Stimulated activated CD4-positive, alpha-beta T cell treated with anti-CD3 and anti-CD28 coated beads, Interleukin-4, amount 100 ng/mL, for 4 hours (primary cell): ENCODE results near the gene CDH9.
"Not testable (repeated sequence)": the region's sequence is repeated elsewhere in the genome, so short reads cannot be mapped to it uniquely, and the experiment has no call there.

Experiments
- DNase-seq, 2 experiments: peaks; one replicate each; pipeline ENCODE4 v3.0.0-alpha.2; 2020

CDH9 gene

DNA sequence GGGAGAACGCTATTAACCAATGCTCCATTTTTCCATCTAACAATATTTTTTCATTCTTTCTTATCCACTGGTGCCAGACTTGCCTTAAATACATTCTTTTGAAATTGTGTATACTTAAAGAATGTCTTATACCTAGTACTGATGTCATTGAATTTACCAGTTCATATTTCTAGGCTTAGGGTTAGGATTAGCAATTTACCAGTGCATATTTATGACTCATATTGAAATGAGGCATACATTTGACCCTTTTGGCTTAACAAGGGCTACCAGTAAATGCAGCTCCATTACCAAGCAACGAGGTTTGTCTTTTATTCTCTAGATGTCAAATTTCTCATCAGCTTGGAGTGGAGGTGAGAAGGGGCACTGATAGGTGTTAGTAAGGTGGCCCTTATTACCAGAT lies 89.5 kb downstream of the CDH9 start:
- no peak for DNase-seq

DNA sequence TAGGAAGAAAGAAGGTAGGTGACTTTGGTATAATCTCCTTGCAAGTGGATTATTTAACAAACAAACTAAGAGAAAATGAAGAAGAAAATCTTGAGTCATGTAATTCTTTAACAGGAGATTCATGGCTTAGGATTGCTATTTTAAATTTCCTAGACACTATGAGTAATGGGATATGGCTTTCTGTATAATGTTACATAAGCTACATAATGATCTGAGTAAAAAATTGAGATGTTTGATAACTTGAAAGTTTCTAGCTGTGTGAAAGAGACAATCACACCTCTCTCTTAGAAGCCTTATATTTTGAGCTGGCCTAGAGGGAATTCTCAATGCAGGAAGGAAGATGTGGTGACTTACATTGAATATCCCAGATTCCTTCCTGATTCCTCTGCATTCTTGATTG lies 92.5 kb downstream of the CDH9 start:
- DNase-seq = no peak

DNA sequence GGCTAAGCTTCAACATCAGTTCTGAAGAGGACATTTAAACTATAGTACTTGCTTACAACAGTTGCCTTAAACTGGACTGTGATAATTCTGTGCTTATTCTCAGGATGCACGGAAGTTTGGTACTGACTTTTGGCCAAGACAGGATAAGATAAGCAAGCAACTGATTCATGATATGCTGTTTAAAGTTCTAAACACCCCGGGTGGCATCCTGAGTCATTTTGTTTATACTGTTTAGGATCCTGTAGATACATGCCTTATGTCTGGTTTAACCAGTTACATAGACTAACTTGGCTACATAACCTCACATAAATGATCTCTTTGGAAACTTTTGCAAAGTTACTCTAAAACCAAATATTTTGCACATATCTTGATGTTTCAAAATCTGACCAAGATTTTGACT lies 95.9 kb downstream of the CDH9 start:
- DNase-seq = no peak

DNA sequence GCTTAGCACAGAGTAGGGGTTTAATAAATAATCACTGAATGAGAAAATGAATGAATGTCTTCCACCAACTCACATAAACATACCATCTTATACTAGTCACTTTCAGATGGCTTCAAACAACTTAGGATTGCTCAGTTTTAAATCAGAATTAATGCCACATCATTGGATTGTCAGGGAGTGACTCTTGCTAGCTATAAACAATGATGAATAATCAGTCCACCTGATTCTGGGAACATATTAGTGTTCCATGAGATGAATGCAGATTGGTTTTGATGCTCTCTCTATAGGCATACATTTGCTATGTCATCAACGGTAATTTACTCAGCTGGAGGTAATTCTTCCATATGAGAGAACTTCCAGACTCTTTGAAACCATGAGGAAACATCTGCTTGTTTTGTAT lies 97.4 kb downstream of the CDH9 start:
- DNase-seq = no peak

DNA sequence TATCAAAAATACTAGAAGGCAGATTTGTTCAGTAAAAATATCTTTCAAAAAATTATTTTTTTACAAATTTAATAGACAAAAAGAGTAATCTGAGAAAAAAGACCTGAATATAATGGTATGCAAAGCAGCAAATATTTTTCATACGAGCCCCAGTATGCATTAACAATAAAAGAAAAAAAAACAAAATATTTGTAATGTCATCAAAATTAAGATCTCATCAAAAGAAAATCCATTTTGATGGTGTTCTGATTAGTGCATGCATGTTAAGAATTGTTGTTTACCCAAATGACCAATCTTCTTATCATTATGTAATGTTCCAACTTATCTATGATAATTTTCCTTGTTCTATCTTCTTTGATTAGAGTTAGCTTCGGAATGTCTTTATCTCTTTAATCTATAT lies 106.1 kb downstream of the CDH9 start:
- no peak for DNase-seq

DNA sequence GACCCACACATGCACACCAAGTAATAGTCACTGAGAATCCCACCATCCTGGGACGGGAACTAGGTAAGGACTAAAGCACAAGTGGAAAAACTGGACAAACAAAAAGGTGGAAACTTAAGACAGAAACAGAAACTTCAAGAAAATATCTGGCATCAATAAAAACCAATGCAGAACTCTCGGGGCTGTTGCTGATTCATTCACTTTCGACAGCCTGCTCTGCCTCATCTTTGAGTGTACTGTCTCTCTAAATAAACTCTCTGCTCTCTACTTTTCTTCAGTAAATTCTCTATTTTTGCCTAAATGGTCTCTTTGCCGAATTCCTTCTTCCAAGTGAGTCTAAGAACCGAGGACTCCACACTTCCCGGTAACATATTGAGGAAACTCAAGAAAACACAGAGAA lies 116.9 kb downstream of the CDH9 start:
- no peak for DNase-seq

DNA sequence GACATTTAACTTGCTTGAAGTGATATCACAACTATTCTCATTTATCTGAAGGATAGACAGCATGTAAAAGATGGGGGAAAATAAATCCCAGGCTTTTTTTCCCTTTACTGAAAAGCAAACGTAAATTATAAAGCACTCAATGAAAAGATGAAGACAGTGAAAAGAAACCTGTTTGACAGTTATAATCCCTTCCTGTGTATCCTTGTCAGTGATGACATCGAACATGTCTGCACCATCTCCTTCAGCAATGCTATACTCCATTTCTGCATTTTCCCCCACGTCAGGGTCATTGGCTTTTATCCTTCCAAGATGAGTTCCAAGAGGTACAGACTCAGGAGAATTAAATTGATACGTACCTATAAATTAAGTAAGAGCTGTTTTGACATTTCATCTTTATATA lies 134.9 kb downstream of the CDH9 start:
- no peak for DNase-seq

DNA sequence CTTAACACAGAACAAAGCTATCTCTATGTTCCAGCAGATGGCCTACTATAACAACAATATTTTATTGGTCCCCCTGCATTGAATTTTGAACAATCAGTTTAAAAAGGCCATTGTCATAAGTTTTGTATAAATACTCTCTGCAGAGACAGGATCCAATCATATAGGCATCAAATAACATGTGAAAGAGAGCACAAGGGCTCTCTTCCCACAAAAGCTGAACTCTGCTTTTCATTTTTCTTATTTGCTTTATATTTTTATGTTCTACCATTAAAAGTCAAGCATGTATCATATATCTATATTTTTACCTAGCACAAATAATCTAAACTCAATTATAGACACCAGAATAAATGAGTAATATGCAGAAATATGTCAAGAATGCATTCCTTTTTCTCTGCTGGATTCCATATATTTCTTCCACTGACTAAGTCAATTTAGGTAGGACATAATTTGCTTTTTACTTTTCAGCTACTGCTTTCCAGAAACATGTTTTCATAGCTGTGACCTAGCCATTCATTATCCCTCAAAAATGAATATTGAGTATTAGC lies 143.6 kb downstream of the CDH9 start:
- DNase-seq = no peak

DNA sequence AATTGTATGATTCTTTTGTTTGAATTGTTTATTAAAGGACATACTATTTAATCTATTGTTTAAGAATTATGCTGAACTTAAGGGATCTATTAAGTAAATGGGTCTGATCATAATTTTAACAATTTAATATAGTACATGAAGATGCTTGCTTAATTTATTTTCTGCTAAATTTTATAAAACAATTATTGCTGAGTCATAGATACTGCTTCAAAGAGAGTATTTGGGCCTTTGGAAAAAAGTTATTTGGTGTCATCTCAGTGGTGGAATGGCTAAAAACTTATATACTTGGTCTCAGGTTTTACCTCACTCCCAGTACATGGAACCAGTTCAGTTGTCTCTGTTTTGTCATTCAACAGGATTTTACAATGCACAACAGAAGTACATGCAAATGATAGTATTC lies 145.3 kb downstream of the CDH9 start:
- DNase-seq = no peak

DNA sequence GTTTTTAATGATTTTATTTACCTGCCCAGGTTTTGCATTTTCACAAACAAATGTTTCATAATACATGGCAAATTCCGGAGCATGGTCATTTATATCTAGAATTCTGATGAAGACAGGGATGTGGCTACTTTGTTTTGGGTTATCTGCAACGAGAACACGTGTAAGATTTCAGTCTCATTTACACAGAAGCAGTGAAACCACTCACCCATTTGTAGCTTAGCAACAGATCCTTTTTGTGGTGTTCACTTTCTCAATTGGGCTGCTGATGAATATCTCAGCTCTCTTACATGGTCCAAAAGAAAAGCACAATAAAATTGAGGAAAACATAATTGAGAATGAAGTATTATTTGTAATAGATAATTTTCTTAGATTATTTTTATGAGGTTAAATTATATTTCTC lies 148.6 kb downstream of the CDH9 start:
- no peak for DNase-seq

DNA sequence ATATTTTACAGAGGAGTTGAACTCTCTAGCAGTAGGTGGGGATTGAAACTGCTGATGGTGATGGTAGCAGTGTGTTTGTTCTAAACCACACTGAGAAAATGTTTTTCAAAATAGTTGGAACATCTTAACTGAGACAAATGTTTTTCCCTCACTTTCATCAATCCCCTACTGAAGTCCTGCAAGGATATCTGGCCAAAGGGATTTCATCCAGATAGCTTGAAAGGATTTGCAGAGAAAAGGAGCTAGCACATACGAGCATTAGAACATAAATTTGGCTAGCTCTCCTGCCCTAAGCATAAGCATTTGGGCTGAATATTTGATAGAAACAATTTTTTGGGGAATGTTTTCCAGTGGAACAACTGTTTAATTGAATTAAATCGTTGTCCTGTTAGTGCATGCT lies 153.9 kb downstream of the CDH9 start:
- no peak for DNase-seq

DNA sequence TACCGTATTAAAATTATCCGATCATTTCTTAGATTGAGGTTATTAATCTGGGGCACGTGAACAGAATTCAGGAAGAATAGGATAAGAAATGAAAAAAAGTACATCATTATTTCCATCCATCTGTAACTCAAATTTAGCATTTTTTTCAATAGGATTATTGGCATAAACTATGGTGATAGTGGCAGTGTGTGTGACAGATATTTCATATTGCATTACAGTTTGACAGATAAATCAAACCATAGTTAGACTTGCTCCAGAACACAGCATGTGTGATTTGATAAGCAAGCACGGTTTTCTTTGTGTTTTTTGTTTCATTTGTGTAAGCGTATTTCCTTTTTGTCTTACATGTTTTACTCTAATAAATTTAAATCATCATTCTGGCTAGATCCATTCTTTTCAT lies 155.0 kb downstream of the CDH9 start:
- no peak for DNase-seq

DNA sequence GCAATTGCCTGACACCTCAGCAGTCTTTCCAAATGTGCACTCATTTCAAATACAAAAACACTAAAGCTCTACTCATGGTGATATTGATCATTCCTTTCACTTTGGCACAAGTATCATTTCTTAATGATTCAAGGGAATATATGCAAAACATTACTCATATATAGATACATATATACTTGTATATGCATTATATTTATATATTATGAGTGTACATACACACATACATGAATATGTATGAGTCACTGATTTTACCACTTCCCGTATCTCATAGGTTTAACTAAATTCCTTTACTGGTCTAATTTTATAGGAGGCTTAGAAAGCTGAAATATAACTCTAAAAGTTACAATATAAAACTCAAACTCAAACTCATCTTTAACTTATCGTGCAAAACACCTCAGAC lies 156.5 kb downstream of the CDH9 start:
- no peak for DNase-seq

DNA sequence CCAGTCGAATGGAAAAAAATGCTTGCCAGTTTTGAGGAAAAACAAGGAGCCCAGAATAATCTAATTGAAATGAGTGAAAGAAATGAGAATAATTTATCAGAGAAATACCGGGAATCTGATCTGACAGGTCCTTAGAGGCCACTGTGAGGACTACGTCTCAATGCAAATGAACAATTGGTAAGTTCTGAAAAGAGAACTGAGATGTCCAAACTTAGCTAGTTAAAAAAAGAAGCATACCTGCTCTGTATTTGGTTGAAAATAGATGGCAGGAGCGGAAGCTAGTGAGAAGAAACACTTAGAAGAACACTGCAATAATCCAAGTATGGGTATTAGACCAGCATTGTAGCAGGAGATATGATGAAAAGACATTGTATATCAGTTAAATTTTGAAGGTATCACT lies 161.2 kb downstream of the CDH9 start:
- DNase-seq = no peak

DNA sequence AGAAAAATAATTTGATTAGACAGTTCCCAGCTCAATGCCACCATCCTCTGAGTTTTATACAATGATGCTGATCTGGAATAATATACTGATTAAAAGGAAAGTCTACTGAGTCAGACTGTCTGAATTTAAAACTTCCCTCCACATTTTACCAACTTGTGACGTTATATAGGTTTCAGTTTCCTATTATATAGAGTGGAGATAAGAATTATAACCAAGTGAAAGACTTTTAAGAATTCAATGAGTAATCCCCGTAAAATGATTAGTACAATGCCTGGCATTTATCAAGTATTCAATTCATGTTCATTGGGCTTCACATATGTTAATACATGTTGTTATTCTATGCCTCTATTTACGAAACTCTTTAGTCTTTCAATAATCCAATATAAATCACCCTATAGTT lies 166.0 kb downstream of the CDH9 start:
- DNase-seq = no peak

DNA sequence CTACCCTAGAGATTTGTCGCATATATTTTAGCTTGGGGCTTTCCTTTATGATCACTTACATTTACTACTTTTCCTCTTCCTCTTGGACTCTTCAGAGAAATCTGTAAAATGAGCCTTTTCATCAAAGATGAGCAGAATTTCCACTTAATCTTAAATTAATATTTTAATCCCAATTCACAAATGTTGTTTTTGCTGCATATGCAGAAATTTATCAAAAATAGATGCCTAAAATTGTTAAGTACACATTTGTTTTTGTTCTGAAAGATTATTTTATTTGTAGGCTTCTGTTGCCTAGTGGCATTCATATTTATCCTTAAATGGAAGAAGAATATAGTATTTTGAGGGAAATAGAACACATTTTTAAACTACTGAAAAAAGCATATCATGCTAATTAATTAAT lies 168.6 kb downstream of the CDH9 start:
- DNase-seq = no peak

DNA sequence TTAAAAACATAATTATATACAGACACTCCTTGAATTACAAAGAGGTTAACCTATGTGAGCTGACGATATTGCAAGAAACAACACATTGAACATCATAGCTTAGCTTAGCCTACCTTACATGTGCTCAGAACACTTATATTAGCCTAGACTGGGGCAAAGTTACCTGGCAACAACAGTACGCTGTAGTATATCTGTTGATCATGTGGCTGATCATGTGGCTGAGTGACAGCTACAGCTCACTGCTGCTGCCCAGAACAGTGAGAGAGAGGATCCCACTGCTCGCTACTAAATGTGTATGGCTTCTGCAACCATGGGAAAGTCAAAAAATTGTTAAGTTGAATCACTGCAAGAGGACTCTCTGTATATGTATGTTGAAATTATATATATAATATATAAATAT lies 169.9 kb downstream of the CDH9 start:
- DNase-seq = no peak

DNA sequence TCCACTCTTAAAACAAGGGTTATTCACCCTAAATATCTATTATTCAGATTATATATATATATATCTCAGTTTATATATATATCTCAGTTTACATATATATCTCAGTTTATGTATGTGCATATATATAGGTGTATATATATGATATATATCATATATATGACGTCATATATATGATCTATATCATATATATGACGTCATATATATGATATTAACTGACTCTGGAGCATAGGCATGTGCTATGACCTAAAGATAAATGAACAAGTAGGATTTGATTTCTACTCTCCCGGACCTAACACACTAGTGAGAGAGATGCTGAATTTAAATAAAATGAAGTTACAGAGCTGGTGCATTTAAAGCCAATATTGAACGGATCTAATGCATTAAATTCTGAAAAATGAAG lies 174.3 kb downstream of the CDH9 start:
- no peak for DNase-seq

DNA sequence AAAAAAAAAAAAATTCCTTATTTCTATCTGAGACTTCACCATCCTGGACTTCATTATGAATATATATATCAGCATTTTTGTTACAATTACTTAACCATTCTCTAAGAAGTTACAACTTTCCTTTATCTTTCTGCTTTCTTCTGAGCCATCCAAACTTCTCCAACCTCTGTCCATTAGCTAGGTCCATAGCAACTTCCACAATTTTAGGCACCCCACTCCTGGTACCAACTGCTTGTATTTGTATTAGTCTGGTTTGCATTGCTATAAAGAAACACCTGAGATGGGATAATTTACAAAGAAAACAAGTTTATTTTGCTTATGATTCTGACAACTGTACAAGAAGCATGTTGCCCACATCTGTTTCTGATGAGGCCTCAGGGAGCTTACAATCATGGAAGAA lies 182.1 kb downstream of the CDH9 start:
- no peak for DNase-seq

DNA sequence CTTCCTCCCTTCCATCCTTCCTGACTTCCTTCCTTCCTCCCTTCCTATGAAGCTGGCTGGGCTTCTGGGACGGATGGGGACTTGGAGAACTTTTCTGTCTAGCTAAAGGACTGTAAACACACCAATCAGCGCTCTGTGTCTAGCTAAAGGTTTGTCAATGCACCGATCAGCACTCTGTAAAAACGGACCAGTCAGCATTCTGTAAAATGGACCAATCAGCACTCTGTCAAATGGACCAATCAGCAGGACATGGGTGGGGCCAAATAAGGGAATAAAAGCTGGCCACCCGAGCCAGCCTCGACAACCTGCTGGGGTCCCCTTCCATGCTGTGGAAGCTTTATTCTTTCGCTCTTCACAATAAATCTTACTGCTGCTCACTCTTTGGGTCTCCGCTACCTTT lies 185.9 kb downstream of the CDH9 start:
- not testable (repeated sequence) for DNase-seq

DNA sequence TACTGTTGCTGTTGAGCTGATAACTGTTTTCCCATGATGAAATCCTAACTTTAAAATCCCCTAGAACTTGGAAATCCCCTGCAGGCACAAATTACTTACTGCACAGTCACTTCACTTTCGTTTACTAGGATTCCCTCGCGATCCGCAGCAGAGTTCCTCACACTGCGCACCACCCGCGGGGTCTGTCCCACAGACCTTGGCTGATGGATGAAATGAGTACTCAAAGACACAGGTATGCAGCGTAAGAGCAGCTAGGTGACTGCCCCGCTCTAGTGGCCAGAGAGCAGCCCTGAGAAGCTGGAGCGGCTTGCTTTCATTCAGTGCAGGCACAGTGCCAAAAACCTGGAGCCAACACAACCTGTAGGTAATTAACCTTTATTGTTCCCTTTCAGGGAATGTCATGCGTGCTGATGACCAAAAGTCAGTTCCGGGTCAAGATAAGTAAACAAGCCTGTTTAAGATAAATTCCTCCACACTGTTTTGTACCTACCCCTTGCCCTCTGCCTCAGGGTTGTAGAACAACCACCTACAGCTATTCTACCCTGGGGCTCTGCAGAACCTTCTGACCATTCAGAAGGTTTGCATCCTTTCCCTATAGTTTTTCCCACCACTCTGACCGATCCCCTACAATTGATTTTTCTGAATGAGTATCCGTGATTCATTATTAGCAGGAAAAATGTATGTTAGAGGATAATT lies 191.2 kb downstream of the CDH9 start:
- no peak for DNase-seq

DNA sequence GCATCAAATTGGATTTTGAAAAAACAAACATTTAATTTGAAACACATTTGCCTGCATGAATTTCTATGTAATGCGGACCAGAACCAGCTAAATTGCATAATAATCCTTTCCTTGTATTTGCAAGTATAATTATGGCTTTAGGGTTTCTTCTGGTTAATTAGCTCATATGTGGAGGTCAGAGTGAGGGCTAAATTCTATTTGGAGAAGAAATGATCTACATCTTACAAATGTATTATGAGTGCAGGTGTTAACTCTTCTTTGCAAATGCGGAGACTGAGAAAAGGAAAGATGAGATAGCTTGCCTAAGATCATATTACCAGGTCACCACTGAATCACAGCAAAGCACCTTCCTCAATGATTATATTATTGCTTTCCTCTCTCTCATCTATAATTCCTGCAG lies 194.7 kb downstream of the CDH9 start:
- DNase-seq = no peak

DNA sequence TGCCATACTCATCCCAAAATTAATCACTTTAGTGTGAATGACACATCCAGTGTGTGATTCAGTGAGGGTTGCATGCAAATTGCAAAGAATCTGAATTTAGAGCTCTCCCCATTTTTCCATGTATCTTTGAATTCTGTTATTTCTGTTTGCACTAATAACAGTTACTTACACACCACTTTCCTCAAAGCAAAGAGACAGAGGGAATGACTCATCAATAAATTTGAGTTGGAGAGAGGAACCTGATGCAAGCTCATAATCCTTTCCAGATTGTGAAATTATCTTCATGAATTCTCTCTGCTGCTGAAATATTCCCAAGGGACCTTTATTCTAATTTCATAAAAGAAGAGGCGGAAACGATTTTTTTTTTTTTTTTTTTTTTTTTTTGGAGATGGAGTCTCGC lies 204.8 kb downstream of the CDH9 start:
- DNase-seq = no peak
